ENCODE data around the gene MAP4K2.

DNA sequence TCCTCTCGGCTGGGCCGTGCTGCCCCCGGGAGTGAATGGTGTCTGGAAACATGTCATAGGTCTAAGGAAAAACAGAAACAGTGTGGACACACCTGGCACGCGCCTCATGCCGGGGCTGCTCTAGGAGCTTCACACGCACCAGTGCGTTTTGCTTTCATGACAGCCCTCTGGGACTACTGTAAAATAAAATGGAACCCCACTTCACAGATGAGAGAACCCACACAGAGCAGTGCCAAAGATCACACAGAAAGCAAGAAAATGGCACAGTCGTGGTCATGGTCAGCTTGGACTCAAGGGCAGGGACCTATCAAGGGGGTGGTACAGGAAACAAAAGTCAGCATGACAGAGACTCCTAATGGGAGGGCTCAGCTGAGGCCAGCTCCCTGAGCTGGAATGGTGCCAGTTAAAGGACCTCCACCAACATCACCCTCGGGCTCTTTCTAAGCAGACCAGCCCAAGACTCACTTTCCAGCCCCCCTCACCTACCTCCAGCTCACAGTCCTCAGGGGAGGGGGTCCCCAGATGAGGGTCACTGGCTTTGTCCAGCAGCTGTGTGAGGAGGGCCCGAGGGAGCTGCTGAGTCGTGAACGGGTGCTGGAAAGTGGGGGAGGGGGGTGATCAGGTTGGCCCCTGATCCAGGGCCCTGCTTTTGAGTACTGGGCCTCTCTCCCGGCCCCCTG, 3.3 kb downstream of the MAP4K2 start:
- TF ChIP-seq ELF4 (IDR thresholded peaks at IDR 0.05) (no peak), FOXA1 (IDR thresholded peaks at IDR 0.05) (no peak), BHLHE40 (IDR thresholded peaks at IDR 0.05; ENCODE audit: borderline replicate concordance) (no peak), FOXM1 (IDR thresholded peaks at IDR 0.05; ENCODE audit: borderline replicate concordance) (no peak), FOXK2 (IDR thresholded peaks at IDR 0.05) (no peak), SUZ12 (IDR thresholded peaks at IDR 0.05) (no peak), HDGF (IDR thresholded peaks at IDR 0.05; ENCODE audit: borderline replicate concordance) (no peak), NFRKB (IDR thresholded peaks at IDR 0.05) (no peak), L3MBTL2 (conservative IDR thresholded peaks at IDR 0.05) (no peak)
